LNCaP clone FGC (cell line): ENCODE results near the gene NCS1.

ENCODE experiments used
- DNase-seq: peaks from one replicate; pipeline ENCODE4 v3.0.0-alpha.2; 2011; ENCODE audit warnings: low read depth
- H3K4me3 ChIP-seq: 2 replicates; pipeline ENCODE4 v1.5.1; 2011; ENCODE audit warnings: mild to moderate bottlenecking, low read depth, low read length, control low read depth
- CTCF ChIP-seq: IDR thresholded peaks from 2 replicates; pipeline ENCODE4 v1.5.1; 2012; ENCODE audit warnings: mild to moderate bottlenecking; ENCODE audit not compliant: control insufficient read depth, insufficient read depth; ENCODE audit errors: extremely low read depth

Gene NCS1

GRCh38 chr9:130172161-130172857, at the start of gene NCS1:
NCS1 (plus strand) TSS chr9:130172404; CDS start chr9:130172664, 260 bp downstream.
- no peak for TF ChIP-seq CTCF
- peak within 1 kb of the TSS; percentile 63 for H3K4me3 ChIP-seq
- no peak for DNase-seq

- no peak for DNase-seq
- TF ChIP-seq CTCF: no peak
- no peak overlapping the region for H3K4me3 ChIP-seq
Measured at GRCh38 chr9:130122456-130122855, 49.7 kb upstream of the NCS1 start.

- no peak for TF ChIP-seq CTCF
- no peak overlapping the region for H3K4me3 ChIP-seq
- no peak for DNase-seq
Measured at GRCh38 chr9:130124085-130124860, 47.9 kb upstream of the NCS1 start.

GRCh38 chr9:130126721-130127433, 45.3 kb upstream of the NCS1 start:
- TF ChIP-seq CTCF: no peak
- no peak overlapping the region for H3K4me3 ChIP-seq
- no peak for DNase-seq

- DNase-seq: no peak
- TF ChIP-seq CTCF: no peak
- H3K4me3 ChIP-seq: no peak overlapping the region
Measured at GRCh38 chr9:130128251-130128650, 44.0 kb upstream of the NCS1 start.

- DNase-seq: no peak
- no peak for TF ChIP-seq CTCF
- H3K4me3 ChIP-seq: no peak overlapping the region
Measured at GRCh38 chr9:130128733-130129431, 43.3 kb upstream of the NCS1 start.
